ENCODE data around the gene WWOX.

WWOX gene

GRCh38 chr16:78493573-78493972, 394.1 kb downstream of the WWOX start:
- POLR2A ChIA-PET: no interaction called here
- no peak for DNase-seq (ENCODE audit: low read depth, low spot score)
- TF ChIP-seq CTCF (IDR thresholded peaks at IDR 0.05; ENCODE audit: insufficient read depth, low read length, missing control alignments): no peak
- H3K4me3 ChIP-seq (ENCODE audit: low read depth, low read length): no peak overlapping the region
- CTCF ChIA-PET: no interaction called here

- no peak for DNase-seq (ENCODE audit: low read depth, low spot score)
- TF ChIP-seq CTCF (IDR thresholded peaks at IDR 0.05; ENCODE audit: insufficient read depth, low read length, missing control alignments): no peak
- POLR2A ChIA-PET: no interaction called here
- no peak overlapping the region for H3K4me3 ChIP-seq (ENCODE audit: low read depth, low read length)
- CTCF ChIA-PET: no interaction called here
Observed at GRCh38 chr16:78494105-78494504, 394.7 kb downstream of the WWOX start.

- H3K4me3 ChIP-seq (ENCODE audit: low read depth, low read length): no peak overlapping the region
- POLR2A ChIA-PET: no interaction called here
- no peak for TF ChIP-seq CTCF (IDR thresholded peaks at IDR 0.05; ENCODE audit: insufficient read depth, low read length, missing control alignments)
- CTCF ChIA-PET: no interaction called here
- DNase-seq (ENCODE audit: low read depth, low spot score): no peak
Observed at GRCh38 chr16:78494674-78495073, 395.2 kb downstream of the WWOX start.

- TF ChIP-seq CTCF (IDR thresholded peaks at IDR 0.05; ENCODE audit: insufficient read depth, low read length, missing control alignments): no peak
- no peak for DNase-seq (ENCODE audit: low read depth, low spot score)
- POLR2A ChIA-PET: no interaction called here
- H3K4me3 ChIP-seq (ENCODE audit: low read depth, low read length): no peak overlapping the region
- CTCF ChIA-PET: no interaction called here
Observed at GRCh38 chr16:78496189-78496588, 396.7 kb downstream of the WWOX start.

GRCh38 chr16:78499399-78499798, 399.9 kb downstream of the WWOX start:
- ChIA-PET POLR2A (no interaction called here), CTCF (no interaction called here)
- no peak overlapping the region for H3K4me3 ChIP-seq (ENCODE audit: low read depth, low read length)
- no peak for TF ChIP-seq CTCF (IDR thresholded peaks at IDR 0.05; ENCODE audit: insufficient read depth, low read length, missing control alignments)
- no peak for DNase-seq (ENCODE audit: low read depth, low spot score)

- H3K4me3 ChIP-seq (ENCODE audit: low read depth, low read length): no peak overlapping the region
- POLR2A ChIA-PET: no interaction called here
- CTCF ChIA-PET: no interaction called here
- TF ChIP-seq CTCF (IDR thresholded peaks at IDR 0.05; ENCODE audit: insufficient read depth, low read length, missing control alignments): no peak
- no peak for DNase-seq (ENCODE audit: low read depth, low spot score)
Observed at GRCh38 chr16:78500659-78501270, 401.3 kb downstream of the WWOX start.

Measured in AG04449 (cell line).